A549 (cell line): Measurements from ENCODE around the gene SORCS2. TPM values are rescaled to one million over a fixed set of nuclear protein-coding genes. Genes with fewer than 3 reads are reported as not detected.

Experiments
- ATAC-seq, 2 experiments: fragments of 200-7000 bp in 1 of 2; fragments of >200 bp in 1 of 2; cut with Nextera tagmentation in 1 of 2; cut with Tn5 transposase in 1 of 2; 3 replicates each; pipeline versions ENCODE4 v1.8.0 to v1.9.1; 2018 to 2020; ENCODE audit warnings: mild to moderate bottlenecking in 1 of 2, moderate library complexity in 1 of 2
- CTCF ChIA-PET: fragments of 300-600 bp; sonication (Branson Sonifier 250); formaldehyde crosslinking; extraction: SDS; loops from one replicate; lab custom pipeline; 2021; ENCODE audit warnings: antibody characterized with exemption, inconsistent platforms; lab: Yijun Ruan, JAX
- POLR2A ChIA-PET: fragments of 350-600 bp; formaldehyde crosslinking; extraction: SDS; loops from one replicate; lab custom pipeline; 2021; ENCODE audit warnings: antibody characterized with exemption, inconsistent platforms; lab: Yijun Ruan, JAX
- DNase-seq, 2 experiments: peaks; one replicate each; pipeline versions ENCODE4 v3.0.0 to v3.0.0-alpha.2; 2011 to 2016; ENCODE audit warnings: low read depth in 1 of 2, low spot score in 1 of 2
- FAIRE-seq: peaks from 2 replicates; lab custom pipeline; 2011; peaks lifted over from hg19 to GRCh38; lab: Jason Lieb, UNC
- H3K27ac ChIP-seq, 2 experiments: fragments of >200 bp; sonication (Bioruptor Twin); formaldehyde crosslinking; 3 replicates each; pipeline ENCODE4 v1.5.1; 2016 to 2017
- H3K4me1 ChIP-seq: fragments of >200 bp; sonication (Bioruptor Twin); formaldehyde crosslinking; 3 replicates; pipeline ENCODE4 v1.6.1; 2016
- H3K4me2 ChIP-seq: fragments of >200 bp; sonication (Bioruptor Twin); formaldehyde crosslinking; 3 replicates; pipeline ENCODE4 v1.6.1; 2016
- H3K4me3 ChIP-seq: fragments of >200 bp; sonication (Bioruptor Twin); formaldehyde crosslinking; 3 replicates; pipeline ENCODE4 v1.5.1; 2016
- H3K9me3 ChIP-seq: fragments of >200 bp; sonication (Bioruptor Twin); formaldehyde crosslinking; 3 replicates; pipeline ENCODE4 v1.6.1; 2016
- ATOH8 ChIP-seq: fragments of 250-450 bp; sonication (Bioruptor Pico); IDR thresholded peaks from 2 replicates; pipeline ENCODE4 v1.5.0; 2020; ENCODE audit warnings: low read depth, mild to moderate bottlenecking, moderate library complexity
- BHLHE40 ChIP-seq: IDR thresholded peaks from 2 replicates; pipeline ENCODE4 v1.6.1; 2012; ENCODE audit warnings: low read depth, low read length, inconsistent platforms
- CBX2 ChIP-seq: fragments of 200-600 bp; sonication (generic); IDR thresholded peaks from 2 replicates; pipeline ENCODE4 v1.6.1; 2016; ENCODE audit warnings: low read depth, mild to moderate bottlenecking, borderline replicate concordance
- CBX8 ChIP-seq: fragments of 200-600 bp; sonication (generic); IDR thresholded peaks from 2 replicates; pipeline ENCODE4 v1.6.1; 2016
- EHMT2 ChIP-seq: fragments of 200-600 bp; sonication (generic); IDR thresholded peaks from 2 replicates; pipeline ENCODE4 v1.6.1; 2016; ENCODE audit warnings: antibody characterized with exemption, low read depth, mild to moderate bottlenecking, moderate library complexity
- ELK1 ChIP-seq: fragments of 150-350 bp; IDR thresholded peaks from 2 replicates; pipeline ENCODE4 v1.6.1; 2014; ENCODE audit warnings: low read depth, mild to moderate bottlenecking, low read length
- FOSL2 ChIP-seq, 2 experiments: fragments of 450-650 bp in 1 of 2; fragments of >200 bp in 1 of 2; sonication (Bioruptor Twin) in 1 of 2; formaldehyde crosslinking; IDR thresholded peaks; 2 replicates each; pipeline versions ENCODE4 v1.5.0 to v1.6.1; 2016 to 2020; ENCODE audit warnings: mild to moderate bottlenecking in 1 of 2, moderate library complexity in 1 of 2
- HES2 ChIP-seq: fragments of >200 bp; sonication (Bioruptor Twin); formaldehyde crosslinking; IDR thresholded peaks from 2 replicates; pipeline ENCODE4 v1.6.1; 2016
- HEYL ChIP-seq: fragments of 250-450 bp; sonication (Bioruptor Pico); IDR thresholded peaks from 2 replicates; pipeline ENCODE4 v1.8.0; 2021; ENCODE audit warnings: mild to moderate bottlenecking, moderate library complexity
- HOXA7 ChIP-seq: fragments of 250-450 bp; sonication (Bioruptor Pico); IDR thresholded peaks from 2 replicates; pipeline ENCODE4 v1.5.0; 2020; ENCODE audit warnings: mild to moderate bottlenecking, moderate library complexity
- HOXB13 ChIP-seq: fragments of 250-450 bp; sonication (Bioruptor Pico); IDR thresholded peaks from 2 replicates; pipeline ENCODE4 v1.5.0; 2020; ENCODE audit warnings: low read depth, mild to moderate bottlenecking, moderate library complexity
- JUNB ChIP-seq: fragments of >200 bp; sonication (Bioruptor Twin); formaldehyde crosslinking; IDR thresholded peaks from 2 replicates; pipeline ENCODE4 v1.6.1; 2016
- KDM5A ChIP-seq: fragments of 200-600 bp; sonication (generic); IDR thresholded peaks from 2 replicates; pipeline ENCODE4 v1.6.1; 2016; ENCODE audit warnings: antibody characterized with exemption, mild to moderate bottlenecking
- PBX3 ChIP-seq: IDR thresholded peaks from 2 replicates; pipeline ENCODE4 v1.6.1; 2012
- RCOR1 ChIP-seq: fragments of 150-350 bp; IDR thresholded peaks from 2 replicates; pipeline ENCODE4 v1.6.1; 2014; ENCODE audit warnings: antibody characterized with exemption, low read length, low read depth
- RNF2 ChIP-seq: fragments of 200-600 bp; sonication (generic); IDR thresholded peaks from 2 replicates; pipeline ENCODE4 v1.6.1; 2016; ENCODE audit warnings: low read depth, mild to moderate bottlenecking, antibody characterized with exemption, moderate library complexity, borderline replicate concordance
- SREBF2 ChIP-seq: fragments of 450-650 bp; IDR thresholded peaks from 2 replicates; pipeline ENCODE4 v1.6.1; 2014; ENCODE audit warnings: mild to moderate bottlenecking, moderate library complexity
- TP53 ChIP-seq: fragments of 250-450 bp; sonication (Bioruptor Pico); IDR thresholded peaks from 2 replicates; pipeline ENCODE4 v1.5.0; 2021; ENCODE audit warnings: mild to moderate bottlenecking, moderate library complexity
- USF2 ChIP-seq: fragments of 450-650 bp; IDR thresholded peaks from 2 replicates; pipeline ENCODE4 v1.6.1; 2014; ENCODE audit warnings: antibody characterized with exemption
- ZC3H11A ChIP-seq: fragments of 450-650 bp; IDR thresholded peaks from 2 replicates; pipeline ENCODE4 v1.6.1; 2014; ENCODE audit warnings: antibody characterized with exemption, mild to moderate bottlenecking
- ZNF302 ChIP-seq: fragments of 250-450 bp; sonication (Bioruptor Pico); IDR thresholded peaks from 2 replicates; pipeline ENCODE4 v1.9.0; 2021; ENCODE audit warnings: inconsistent platforms, mild to moderate bottlenecking, moderate library complexity
- WGBS: methylation state at CpG from one replicate; pipeline ENCODE4 v1.1.6; 2017; ENCODE audit errors: missing lambda C conversion rate; 5-methylcytosine and 5-hydroxymethylcytosine counted together
- polyA plus RNA-seq, 4 experiments: library from polyadenylated mRNA; depleted of rRNA in 3 of 4; stranded (reverse); fragments of >200 nt; fragmentation: RNase III in 1 of 4; extraction: RNeasy Plus Mini Kit Qiagen cat#74134 plus additional on column Dnase treatment in 1 of 4; gene quantifications; 2 replicates in 3 of 4; 3 replicates in 1 of 4; pipeline ENCODE4 v1.2.3, GENCODE V29; 2011 to 2017

SORCS2 gene
- polyA plus RNA-seq, 2 of the 4 experiments (the other 2 are of a cell fraction), result 1.4 to 4.6 TPM

GRCh38 chr4:7540206-7540605 lies 347.9 kb downstream of the SORCS2 start:
- 87% methylated on average over 3 of the region's 12 CpGs for whole genome bisulfite sequencing
- ATAC-seq (peak in 1 of 2 experiments; percentile 25; a peak in 3 of 6 replicates), DNase-seq (no peak)

GRCh38 chr4:7540654-7541413 lies 348.5 kb downstream of the SORCS2 start:
- POLR2A ChIA-PET, result no interaction called here
- no peak overlapping the region for H3K27ac ChIP-seq
- WGBS, result 85% methylated on average over 8 of the region's 17 CpGs
- no peaks in the 10 kb centered on the region for H3K9me3 ChIP-seq
- no peak for DNase-seq
- H3K4me1 ChIP-seq, result no peaks in the 10 kb centered on the region
- no peak overlapping the region for H3K4me2 ChIP-seq
- no peak for TF ChIP-seq CBX2
- TF ChIP-seq EHMT2, result no peak
- TF ChIP-seq RCOR1, result no peak
- TF ChIP-seq KDM5A, result no peak
- no peak for TF ChIP-seq TP53 (CRISPR knock-in tag)
- no peak for TF ChIP-seq FOSL2 (IDR thresholded peaks at IDR 0.05)
- TF ChIP-seq FOSL2 (CRISPR knock-in tag; IDR thresholded peaks at IDR 0.05), result no peak
- no peak for TF ChIP-seq HEYL (CRISPR knock-in tag)
- no peak for TF ChIP-seq ZC3H11A
- no peak for TF ChIP-seq ELK1
- no peak for TF ChIP-seq JUNB
- TF ChIP-seq RNF2, result no peak
- TF ChIP-seq HES2, result no peak
- TF ChIP-seq USF2, result no peak
- TF ChIP-seq HOXB13 (CRISPR knock-in tag), result no peak
- no peak for TF ChIP-seq HOXA7 (CRISPR knock-in tag)
- TF ChIP-seq BHLHE40, result no peak
- TF ChIP-seq SREBF2, result no peak
- FAIRE-seq, result no peak
- CTCF ChIA-PET, result interaction anchor here (0.8 kb wide), 1 partner anchor 9 kb away, joined by 3 read pairs; no protein-coding TSS in a partner anchor
- ATAC-seq, result no peak
- no peak overlapping the region for H3K4me3 ChIP-seq

More at GRCh38 chr4:7540206-7540605, 347.9 kb downstream of the SORCS2 start:
- TF ChIP-seq CBX8, result no peak
- no peak for TF ChIP-seq PBX3
- TF ChIP-seq ZNF302 (CRISPR knock-in tag), result no peak
- TF ChIP-seq ATOH8 (CRISPR knock-in tag), result no peak
- no peak for TF ChIP-seq TP53 (CRISPR knock-in tag)
- TF ChIP-seq, all 56 proteins: peak for 0
- Histone ChIP-seq H3K9me3 (no peaks in the 10 kb centered on the region), H3K4me3 (no peak overlapping the region), H3K4me1 (no peaks in the 10 kb centered on the region), H3K27ac (0 out of 6 replicates have a peak overlapping the region, but pooled peaks of 1 of the 2 experiments have one; percentile 26), H3K4me2 (no peak overlapping the region)
- ChIA-PET CTCF (no interaction called here), POLR2A (no interaction called here)
- no peak for FAIRE-seq
